MM.1S (cell line): Measurements from ENCODE around the gene MYO1B.

Experiments
- DNase-seq: peaks from one replicate; pipeline ENCODE4 v3.0.0-alpha.2; 2015
- H2AFZ ChIP-seq: fragments of 300-600 bp; sonication (generic); 2 replicates; pipeline ENCODE4 v1.6.0; 2016; ENCODE audit warnings: antibody characterized with exemption, low read length
- H3F3A ChIP-seq: fragments of 300-600 bp; sonication (generic); 2 replicates; pipeline ENCODE4 v1.6.1; 2016; ENCODE audit warnings: mild to moderate bottlenecking, antibody characterized with exemption, low read length, moderate library complexity, mixed read lengths; ENCODE audit not compliant: insufficient read depth
- H3K27ac ChIP-seq: fragments of 300-600 bp; sonication (generic); 2 replicates; pipeline ENCODE4 v1.5.1; 2016; ENCODE audit warnings: mild to moderate bottlenecking, low read length
- H3K27me3 ChIP-seq: fragments of 300-600 bp; sonication (generic); replicated peaks from 2 replicates; pipeline ENCODE4 v1.6.0; 2016; ENCODE audit warnings: low read length; ENCODE audit not compliant: insufficient read depth
- H3K36me3 ChIP-seq: fragments of 300-600 bp; sonication (generic); replicated peaks from 2 replicates; pipeline ENCODE4 v1.6.1; 2016; ENCODE audit warnings: mild to moderate bottlenecking, low read length, mixed read lengths; ENCODE audit not compliant: insufficient read depth
- H3K4me1 ChIP-seq: fragments of 300-600 bp; sonication (generic); 2 replicates; pipeline ENCODE4 v1.6.1; 2016; ENCODE audit warnings: low read length, mixed read lengths
- H3K4me2 ChIP-seq: fragments of 300-600 bp; sonication (generic); 2 replicates; pipeline ENCODE4 v1.6.0; 2016; ENCODE audit warnings: low read depth, low read length
- H3K4me3 ChIP-seq: fragments of 300-600 bp; sonication (generic); 2 replicates; pipeline ENCODE4 v1.5.1; 2016; ENCODE audit warnings: low read length, mixed read lengths
- H3K79me2 ChIP-seq: fragments of 300-600 bp; sonication (generic); 2 replicates; pipeline ENCODE4 v1.6.1; 2016; ENCODE audit warnings: mixed run types, low read length, mixed read lengths
- H3K9ac ChIP-seq: fragments of 300-600 bp; sonication (generic); 2 replicates; pipeline ENCODE4 v1.6.1; 2016; ENCODE audit warnings: low read length, mixed read lengths
- H3K9me2 ChIP-seq: fragments of 300-600 bp; sonication (generic); replicated peaks from 2 replicates; pipeline ENCODE4 v1.6.1; 2016; ENCODE audit warnings: mild to moderate bottlenecking, low read length, mixed read lengths; ENCODE audit not compliant: insufficient read depth
- H3K9me3 ChIP-seq: fragments of 300-600 bp; sonication (generic); replicated peaks from 2 replicates; pipeline ENCODE4 v1.6.1; 2016; ENCODE audit warnings: mild to moderate bottlenecking, low read length, mixed read lengths; ENCODE audit not compliant: insufficient read depth
- H4K20me1 ChIP-seq: fragments of 300-600 bp; sonication (generic); 2 replicates; pipeline ENCODE4 v1.6.1; 2016; ENCODE audit warnings: mild to moderate bottlenecking, low read length, moderate library complexity, mixed read lengths; ENCODE audit not compliant: insufficient read depth
- EZH2 ChIP-seq: fragments of 300-600 bp; sonication (generic); optimal IDR thresholded peaks from 2 replicates; pipeline ENCODE3; 2017; ENCODE audit warnings: low read depth, mild to moderate bottlenecking, antibody characterized with exemption, low read length, mixed read lengths
- EZH2phosphoT487 ChIP-seq: fragments of 300-600 bp; sonication (generic); IDR thresholded peaks from 2 replicates; pipeline ENCODE4 v1.6.1; 2018; ENCODE audit warnings: antibody characterized with exemption, low read length
- TF ChIP-seq, protein P1 (sequence below): fragments of 300-600 bp; sonication (generic); IDR thresholded peaks from 2 replicates; pipeline ENCODE4 v1.5.1; 2016; ENCODE audit warnings: antibody characterized with exemption, low read length, mixed read lengths

Gene MYO1B

DNA sequence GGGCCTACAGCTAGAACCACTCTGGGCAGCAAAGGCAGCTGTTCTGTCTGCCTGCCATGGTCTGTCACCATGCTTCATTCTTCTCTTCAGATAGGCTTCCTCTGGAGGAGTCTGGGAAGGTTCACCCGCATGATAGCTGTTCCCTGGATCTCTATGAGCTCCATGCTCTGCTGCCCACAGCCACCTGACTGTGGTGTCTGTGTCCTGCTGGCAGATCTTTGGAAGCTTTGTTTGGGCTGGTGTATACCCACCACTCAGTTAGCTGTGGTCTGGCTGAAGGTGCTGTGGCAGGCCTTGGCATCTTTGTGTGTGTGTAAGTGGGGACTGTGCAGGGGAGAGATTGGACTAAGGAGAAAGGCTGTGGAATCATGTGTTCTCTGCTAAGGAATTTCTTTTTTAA, 23.4 kb downstream of the MYO1B start:
- Histone ChIP-seq H3K79me2 (no peaks in the 10 kb centered on the region), H2AFZ (no peak overlapping the region), H3K4me3 (no peak overlapping the region), H3K4me1 (0 out of 2 replicates have a peak, but pooled peaks cover 1% of the 10 kb centered on the region), H3K9ac (no peak overlapping the region), H3K4me2 (no peak overlapping the region), H3K36me3 (no peaks in the 10 kb centered on the region), H3K27me3 (no peaks in the 10 kb centered on the region), H3K9me2 (no peaks in the 10 kb centered on the region), H3K9me3 (no peaks in the 10 kb centered on the region), H4K20me1 (no peaks in the 10 kb centered on the region), H3K27ac (no peak overlapping the region), H3F3A (no peaks in the 10 kb centered on the region)
- no peak for TF ChIP-seq EZH2phosphoT487
- TF ChIP-seq, protein P1, sequence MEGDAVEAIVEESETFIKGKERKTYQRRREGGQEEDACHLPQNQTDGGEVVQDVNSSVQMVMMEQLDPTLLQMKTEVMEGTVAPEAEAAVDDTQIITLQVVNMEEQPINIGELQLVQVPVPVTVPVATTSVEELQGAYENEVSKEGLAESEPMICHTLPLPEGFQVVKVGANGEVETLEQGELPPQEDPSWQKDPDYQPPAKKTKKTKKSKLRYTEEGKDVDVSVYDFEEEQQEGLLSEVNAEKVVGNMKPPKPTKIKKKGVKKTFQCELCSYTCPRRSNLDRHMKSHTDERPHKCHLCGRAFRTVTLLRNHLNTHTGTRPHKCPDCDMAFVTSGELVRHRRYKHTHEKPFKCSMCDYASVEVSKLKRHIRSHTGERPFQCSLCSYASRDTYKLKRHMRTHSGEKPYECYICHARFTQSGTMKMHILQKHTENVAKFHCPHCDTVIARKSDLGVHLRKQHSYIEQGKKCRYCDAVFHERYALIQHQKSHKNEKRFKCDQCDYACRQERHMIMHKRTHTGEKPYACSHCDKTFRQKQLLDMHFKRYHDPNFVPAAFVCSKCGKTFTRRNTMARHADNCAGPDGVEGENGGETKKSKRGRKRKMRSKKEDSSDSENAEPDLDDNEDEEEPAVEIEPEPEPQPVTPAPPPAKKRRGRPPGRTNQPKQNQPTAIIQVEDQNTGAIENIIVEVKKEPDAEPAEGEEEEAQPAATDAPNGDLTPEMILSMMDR, result no peak
- no peak for TF ChIP-seq EZH2
- no peak for DNase-seq

GRCh38 chr2:191270306-191271161, 25.3 kb downstream of the MYO1B start:
- no peak overlapping the region for H3K27ac ChIP-seq
- peaks cover 13% of the 10 kb centered on the region for H3K4me1 ChIP-seq
- H4K20me1 ChIP-seq, result no peaks in the 10 kb centered on the region
- H3F3A ChIP-seq, result no peaks in the 10 kb centered on the region
- no peaks in the 10 kb centered on the region for H3K36me3 ChIP-seq
- TF ChIP-seq, protein P1, result no peak
- TF ChIP-seq EZH2phosphoT487, result no peak
- no peak for TF ChIP-seq EZH2
- H3K9ac ChIP-seq, result no peak overlapping the region
- no peaks in the 10 kb centered on the region for H3K27me3 ChIP-seq
- no peak for DNase-seq
- H3K4me2 ChIP-seq, result no peak overlapping the region
- H3K9me3 ChIP-seq, result no peaks in the 10 kb centered on the region
- no peak overlapping the region for H2AFZ ChIP-seq
- H3K79me2 ChIP-seq, result no peaks in the 10 kb centered on the region
- H3K9me2 ChIP-seq, result no peaks in the 10 kb centered on the region
- H3K4me3 ChIP-seq, result no peak overlapping the region

DNA sequence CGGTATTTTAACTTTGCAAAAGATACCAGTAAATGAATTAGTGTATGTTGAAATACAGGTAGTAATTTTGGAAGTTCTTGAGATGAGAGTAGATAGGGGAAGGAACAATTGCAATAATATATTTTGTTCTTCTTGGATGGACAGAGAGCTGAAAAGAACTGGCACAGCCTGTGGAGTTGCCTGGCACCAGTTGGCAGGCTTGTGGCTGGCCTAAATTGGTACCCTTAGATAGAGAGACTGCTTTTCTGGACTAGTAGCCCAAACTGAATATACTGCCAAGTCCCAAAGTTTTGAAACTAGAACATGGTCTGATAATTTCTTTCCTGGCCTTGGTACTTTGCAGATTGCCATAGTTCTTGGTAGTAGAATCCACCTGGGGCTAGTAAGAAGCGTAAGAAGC, 26.9 kb downstream of the MYO1B start:
- TF ChIP-seq EZH2phosphoT487 (no peak), EZH2 (no peak)
- TF ChIP-seq, protein P1, result no peak
- H3K79me2 ChIP-seq, result no peaks in the 10 kb centered on the region

More for the DNA sequence above, 26.9 kb downstream of the MYO1B start:
- H2AFZ ChIP-seq, result no peak overlapping the region
- H3K9me3 ChIP-seq, result no peaks in the 10 kb centered on the region
- H3K27me3 ChIP-seq, result no peaks in the 10 kb centered on the region
- no peaks in the 10 kb centered on the region for H3F3A ChIP-seq
- H3K4me2 ChIP-seq, result no peak overlapping the region
- no peak for DNase-seq
- no peak overlapping the region for H3K27ac ChIP-seq
- no peaks in the 10 kb centered on the region for H3K9me2 ChIP-seq
- no peaks in the 10 kb centered on the region for H4K20me1 ChIP-seq
- no peak overlapping the region for H3K9ac ChIP-seq
- H3K4me3 ChIP-seq, result no peak overlapping the region
- no peaks in the 10 kb centered on the region for H3K36me3 ChIP-seq
- peaks cover 13% of the 10 kb centered on the region for H3K4me1 ChIP-seq
